Upper lobe of left lung (tissue), 4 donors: ENCODE data around the gene KIF13A.

Experiments used
- EP300 ChIP-seq, 4 donors: sonication (generic); formaldehyde crosslinking; IDR thresholded peaks; one replicate each; pipeline ENCODE4 v1.5.1; 2017; ENCODE audit warnings: antibody characterized with exemption in 4 of 4, control low read depth in 2 of 4
- POLR2A ChIP-seq, 4 donors: fragments of 450-650 bp; IDR thresholded peaks; one replicate each; pipeline ENCODE4 v1.5.1; 2016 to 2017; ENCODE audit warnings: antibody characterized with exemption in 4 of 4, mild to moderate bottlenecking in 2 of 4
- TF ChIP-seq, protein P1 (sequence below), 6 experiments: fragments of 450-650 bp in 4 of 6; fragments of 200-600 bp in 2 of 6; sonication (generic) in 2 of 6; IDR thresholded peaks; one replicate each; pipeline ENCODE4 v1.5.1; 2016 to 2019; ENCODE audit warnings: antibody characterized with exemption in 6 of 6

DNA sequence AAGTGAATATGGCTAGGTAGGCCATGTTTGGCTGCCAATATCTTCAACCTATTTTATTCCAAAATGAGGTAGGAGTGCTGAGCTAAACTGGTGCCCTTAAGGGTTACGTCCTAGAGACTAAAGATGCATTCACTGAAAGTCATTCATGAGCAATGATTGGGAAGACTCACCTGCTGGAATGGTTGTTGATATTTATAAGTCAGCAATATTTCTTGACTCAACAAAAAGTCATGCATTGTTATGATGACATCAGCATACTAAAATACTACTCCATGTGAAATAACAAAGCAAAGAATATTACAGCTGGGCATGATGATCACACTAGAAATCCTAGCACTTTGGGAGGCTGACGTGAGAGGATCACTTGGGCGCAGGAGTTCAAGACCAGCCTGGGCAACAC, 263.1 kb downstream of the KIF13A start:
- TF ChIP-seq, protein P1, sequence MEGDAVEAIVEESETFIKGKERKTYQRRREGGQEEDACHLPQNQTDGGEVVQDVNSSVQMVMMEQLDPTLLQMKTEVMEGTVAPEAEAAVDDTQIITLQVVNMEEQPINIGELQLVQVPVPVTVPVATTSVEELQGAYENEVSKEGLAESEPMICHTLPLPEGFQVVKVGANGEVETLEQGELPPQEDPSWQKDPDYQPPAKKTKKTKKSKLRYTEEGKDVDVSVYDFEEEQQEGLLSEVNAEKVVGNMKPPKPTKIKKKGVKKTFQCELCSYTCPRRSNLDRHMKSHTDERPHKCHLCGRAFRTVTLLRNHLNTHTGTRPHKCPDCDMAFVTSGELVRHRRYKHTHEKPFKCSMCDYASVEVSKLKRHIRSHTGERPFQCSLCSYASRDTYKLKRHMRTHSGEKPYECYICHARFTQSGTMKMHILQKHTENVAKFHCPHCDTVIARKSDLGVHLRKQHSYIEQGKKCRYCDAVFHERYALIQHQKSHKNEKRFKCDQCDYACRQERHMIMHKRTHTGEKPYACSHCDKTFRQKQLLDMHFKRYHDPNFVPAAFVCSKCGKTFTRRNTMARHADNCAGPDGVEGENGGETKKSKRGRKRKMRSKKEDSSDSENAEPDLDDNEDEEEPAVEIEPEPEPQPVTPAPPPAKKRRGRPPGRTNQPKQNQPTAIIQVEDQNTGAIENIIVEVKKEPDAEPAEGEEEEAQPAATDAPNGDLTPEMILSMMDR (IDR thresholded peaks at IDR 0.05): no peak
- TF ChIP-seq POLR2A (IDR thresholded peaks at IDR 0.05) (no peak), EP300 (IDR thresholded peaks at IDR 0.05) (no peak)
